ENCODE measurements around the gene MED25. TPM values are rescaled to one million over a fixed set of nuclear protein-coding genes. Genes with fewer than 3 reads are reported as not detected.

The MED25 gene
- total and polyA plus RNA-seq, 9 of the 15 experiments (the other 6 are each of a cell fraction or from before 2014, with no cell fraction given): 4.1 to 93.9 (median 19.3) TPM

DNA sequence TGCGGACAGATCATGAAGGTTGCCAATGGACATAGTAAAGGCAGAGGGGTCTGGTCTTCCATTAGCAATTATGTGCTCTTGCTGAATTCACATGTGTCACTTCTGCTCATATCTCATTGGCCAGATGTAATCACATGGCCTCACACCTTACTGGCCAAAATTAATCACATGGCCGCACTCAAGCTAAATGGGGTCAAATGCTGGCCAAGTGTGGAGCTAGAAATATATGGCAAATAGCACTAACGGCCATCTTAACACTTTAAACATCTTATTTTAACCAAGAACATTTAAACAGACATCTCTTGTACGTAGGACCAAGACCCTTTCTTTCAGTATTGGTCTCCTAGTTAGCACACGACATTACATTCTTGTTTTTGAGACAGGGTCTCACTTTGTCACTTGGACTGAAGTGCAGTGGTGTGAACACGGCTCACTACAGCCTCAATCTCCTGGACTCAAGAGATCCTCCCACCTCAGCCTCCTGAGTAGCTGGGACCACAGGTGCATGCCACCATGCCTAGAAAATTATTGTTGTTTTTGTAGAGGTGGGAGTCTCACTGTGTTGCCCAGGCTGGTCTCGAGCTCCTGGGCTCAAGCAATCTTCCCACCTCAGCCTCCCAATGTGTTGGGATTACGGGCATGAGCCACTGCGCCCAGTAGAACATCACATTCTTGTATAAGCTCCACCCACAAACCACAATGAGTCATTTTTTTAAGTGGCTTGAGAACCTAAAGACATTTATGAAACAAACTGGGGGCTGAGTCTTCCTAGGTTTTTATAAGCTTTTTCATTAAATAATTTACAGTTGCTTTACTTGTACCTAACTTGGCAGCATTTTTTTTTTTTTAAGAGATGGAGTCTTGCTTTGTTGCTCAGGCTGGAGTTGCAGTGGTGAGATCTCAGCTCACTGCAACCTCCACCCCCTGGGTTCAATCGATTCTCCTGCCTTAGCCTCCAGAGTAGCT is 29.9 kb downstream of the MED25 start (continued):
- peak in 1 of 3 experiments; percentile 52; a peak in 1 of 6 replicates for TF ChIP-seq ZBTB11 (CRISPR knock-in tag; IDR thresholded peaks at IDR 0.05)
- TF ChIP-seq POLR2A (conservative IDR thresholded peaks at IDR 0.05): 0 out of 2 replicates have a peak, but pooled peaks have one; percentile 26
- peak; percentile 97 for TF ChIP-seq L3MBTL2 (IDR thresholded peaks at IDR 0.05)
- peak; percentile 85 for TF ChIP-seq SMARCA4 (IDR thresholded peaks at IDR 0.05)
- peak; percentile 21 for TF ChIP-seq FOS (IDR thresholded peaks at IDR 0.05; ENCODE audit: extremely low read depth, insufficient read length)
- TF ChIP-seq RCOR1 (IDR thresholded peaks at IDR 0.05; ENCODE audit: borderline replicate concordance in 1 of 2, low read depth in 2 of 2, low read length in 2 of 2): peak in 1 of 2 experiments; percentile 30; a peak in 1 of 4 replicates
- TF ChIP-seq DPF2 (IDR thresholded peaks at IDR 0.05): peak; percentile 86
- TF ChIP-seq NFYB (IDR thresholded peaks at IDR 0.05; ENCODE audit: extremely low read depth, insufficient read length): peak; percentile 73
- TF ChIP-seq NONO (IDR thresholded peaks at IDR 0.05; ENCODE audit: low read depth in 2 of 2, low read length in 1 of 2): 0 out of 4 replicates have a peak, but pooled peaks of 1 of the 2 experiments have one; percentile 27
- TF ChIP-seq BCOR (IDR thresholded peaks at IDR 0.05): peak; percentile 42
- TF ChIP-seq SIX5 (IDR thresholded peaks at IDR 0.05; ENCODE audit: borderline replicate concordance in 1 of 2, insufficient read depth in 1 of 2, low read depth in 1 of 2, low read length in 2 of 2): no peak
- TF ChIP-seq PRMT5 (CRISPR knock-in tag; IDR thresholded peaks at IDR 0.05): no peak
- peak; percentile 90 for TF ChIP-seq MAX (CRISPR knock-in tag; IDR thresholded peaks at IDR 0.05)
- TF ChIP-seq GTF2F1 (IDR thresholded peaks at IDR 0.05; ENCODE audit: low read depth, low read length): no peak
- 0 out of 2 replicates have a peak, but pooled peaks have one; percentile 55 for TF ChIP-seq ZNF431 (CRISPR knock-in tag; IDR thresholded peaks at IDR 0.05)
- no peak for TF ChIP-seq ZNF274 (IDR thresholded peaks at IDR 0.05; ENCODE audit: borderline replicate concordance, low read depth, low read length)
- TF ChIP-seq FOXK2 (conservative IDR thresholded peaks at IDR 0.05 in 1 of 2, IDR thresholded peaks at IDR 0.05 in 1 of 2; ENCODE audit: low read depth in 2 of 2): peak in 1 of 2 experiments; percentile 31; a peak in 1 of 4 replicates
- peak in 1 of 2 experiments; percentile 12; a peak in 1 of 4 replicates for TF ChIP-seq TRIM24 (IDR thresholded peaks at IDR 0.05)
- TF ChIP-seq, protein P1, sequence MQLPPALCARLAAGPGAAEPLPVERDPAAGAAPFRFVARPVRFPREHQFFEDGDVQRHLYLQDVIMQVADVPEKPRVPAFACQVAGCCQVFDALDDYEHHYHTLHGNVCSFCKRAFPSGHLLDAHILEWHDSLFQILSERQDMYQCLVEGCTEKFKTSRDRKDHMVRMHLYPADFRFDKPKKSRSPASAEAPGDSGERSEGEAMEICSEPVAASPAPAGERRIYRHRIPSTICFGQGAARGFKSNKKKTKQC (CRISPR knock-in tag; IDR thresholded peaks at IDR 0.05): 0 out of 2 replicates have a peak, but pooled peaks have one; percentile 4
- TF ChIP-seq ZFPM2 (CRISPR knock-in tag; IDR thresholded peaks at IDR 0.05): no peak
- peak; percentile 70 for TF ChIP-seq ARID1B (IDR thresholded peaks at IDR 0.05)
- TF ChIP-seq NR2C2 (CRISPR knock-in tag; IDR thresholded peaks at IDR 0.05): no peak
- 0 out of 2 replicates have a peak, but pooled peaks have one; percentile 6 for TF ChIP-seq NR2C2 (tag; IDR thresholded peaks at IDR 0.05)
- TF ChIP-seq BRD4 (IDR thresholded peaks at IDR 0.05): 0 out of 2 replicates have a peak, but pooled peaks have one; percentile 40
- no peak for TF ChIP-seq ZNF354B (CRISPR knock-in tag; IDR thresholded peaks at IDR 0.05)

Measured in K562 (cell line).